Measurements from ENCODE around the gene CYTL1. TPM values are rescaled to one million over a fixed set of nuclear protein-coding genes. Genes with fewer than 3 reads are reported as not detected.

Gene CYTL1
- total RNA-seq, 1 experiment from 2014 or later = not detected

- H3K36me3 ChIP-seq (ENCODE audit: low read depth, low read length) = no peaks in the 10 kb centered on the region
- intact Hi-C loops (cut with micrococcal nuclease) = no loop called here
- BruUV-seq (replicated peaks) = no TSS peak
Measured at GRCh38 chr4:5018603-5019002, 655 bp downstream of the CYTL1 start.

GRCh38 chr4:5018096-5018495 is 1.2 kb downstream of the CYTL1 start:
- TF ChIP-seq EZH2phosphoT487 (IDR thresholded peaks at IDR 0.05; ENCODE audit: borderline replicate concordance, low read length) (no peak), EZH2 (IDR thresholded peaks at IDR 0.05; ENCODE audit: low read length, unreplicated experiment) (no peak), CTCF (conservative IDR thresholded peaks at IDR 0.05; ENCODE audit: low read depth, low read length) (peak; percentile 48)
- Histone ChIP-seq H2AFZ (ENCODE audit: low read length) (no peak overlapping the region; the same call in 1 of the 2 replicates), H3K4me3 (ENCODE audit: low read length) (no peak overlapping the region; the same call in 1 of the 2 replicates), H3K9me2 (replicated peaks; ENCODE audit: low read length) (no peaks in the 10 kb centered on the region), H4K20me1 (ENCODE audit: low read length) (no peaks in the 10 kb centered on the region), H3K36me3 (ENCODE audit: low read depth, low read length) (no peaks in the 10 kb centered on the region), H3K27ac (ENCODE audit: low read length) (no peak overlapping the region), H3K9me3 (ENCODE audit: low read length) (no peaks in the 10 kb centered on the region), H3F3A (ENCODE audit: low read length, unreplicated experiment) (no peaks in the 10 kb centered on the region), H3K27me3 (ENCODE audit: low read length) (peaks cover 33% of the 10 kb centered on the region), H3K4me1 (ENCODE audit: insufficient read depth, low read length) (0 out of 2 replicates have a peak, but pooled peaks cover 10% of the 10 kb centered on the region), H3K4me2 (ENCODE audit: low read length) (peak overlapping the region; percentile 53), H3K9ac (ENCODE audit: low read length) (no peak overlapping the region), H3K79me2 (ENCODE audit: low read length) (no peaks in the 10 kb centered on the region)
- intact Hi-C loops (cut with micrococcal nuclease) = no loop called here
- CTCF ChIA-PET = interaction anchor here (0.5 to 0.6 kb wide), 2 partner anchors 26 to 115 kb away, joined by 3 to 4 read pairs; no protein-coding TSS in a partner anchor
- DNase-seq (peak; percentile 36), ATAC-seq (peak; percentile 46)
- POLR2A ChIA-PET (ENCODE audit: unreplicated experiment) = no interaction called here
- no TSS peak for BruUV-seq (replicated peaks)

More at GRCh38 chr4:5018603-5019002, 655 bp downstream of the CYTL1 start:
- TF ChIP-seq EZH2phosphoT487 (IDR thresholded peaks at IDR 0.05; ENCODE audit: borderline replicate concordance, low read length) = no peak
- TF ChIP-seq EZH2 (IDR thresholded peaks at IDR 0.05; ENCODE audit: low read length, unreplicated experiment) = no peak
- TF ChIP-seq CTCF (conservative IDR thresholded peaks at IDR 0.05; ENCODE audit: low read depth, low read length) = no peak
- Histone ChIP-seq H3F3A (ENCODE audit: low read length, unreplicated experiment) (no peaks in the 10 kb centered on the region), H3K4me2 (ENCODE audit: low read length) (peak overlapping the region; percentile 53; the same call in 1 of the 2 replicates), H3K4me1 (ENCODE audit: insufficient read depth, low read length) (0 out of 2 replicates have a peak, but pooled peaks cover 10% of the 10 kb centered on the region), H3K4me3 (ENCODE audit: low read length) (no peak overlapping the region), H2AFZ (ENCODE audit: low read length) (no peak overlapping the region), H4K20me1 (ENCODE audit: low read length) (no peaks in the 10 kb centered on the region), H3K9me2 (replicated peaks; ENCODE audit: low read length) (no peaks in the 10 kb centered on the region), H3K27me3 (ENCODE audit: low read length) (peaks cover 34% of the 10 kb centered on the region), H3K27ac (ENCODE audit: low read length) (no peak overlapping the region), H3K9me3 (ENCODE audit: low read length) (no peaks in the 10 kb centered on the region), H3K79me2 (ENCODE audit: low read length) (no peaks in the 10 kb centered on the region), H3K9ac (ENCODE audit: low read length) (no peak overlapping the region)
- POLR2A ChIA-PET (ENCODE audit: unreplicated experiment) = no interaction called here
- DNase-seq (no peak), ATAC-seq (no peak)
- CTCF ChIA-PET = interaction anchor here (0.5 kb wide), 1 partner anchor 114 kb away, joined by 3 read pairs; no protein-coding TSS in a partner anchor

- ChIA-PET POLR2A (ENCODE audit: unreplicated experiment) (no interaction called here), CTCF (no interaction called here)
- Histone ChIP-seq H2AFZ (ENCODE audit: low read length) (no peak overlapping the region), H3K79me2 (ENCODE audit: low read length) (no peaks in the 10 kb centered on the region), H3K4me2 (ENCODE audit: low read length) (no peak overlapping the region), H3K36me3 (ENCODE audit: low read depth, low read length) (no peaks in the 10 kb centered on the region), H3F3A (ENCODE audit: low read length, unreplicated experiment) (no peaks in the 10 kb centered on the region), H3K4me1 (ENCODE audit: insufficient read depth, low read length) (0 out of 2 replicates have a peak, but pooled peaks cover 10% of the 10 kb centered on the region), H3K27me3 (ENCODE audit: low read length) (peaks cover 54% of the 10 kb centered on the region), H3K9me3 (ENCODE audit: low read length) (no peaks in the 10 kb centered on the region), H4K20me1 (ENCODE audit: low read length) (no peaks in the 10 kb centered on the region), H3K4me3 (ENCODE audit: low read length) (no peak overlapping the region), H3K9me2 (replicated peaks; ENCODE audit: low read length) (no peaks in the 10 kb centered on the region), H3K27ac (ENCODE audit: low read length) (no peak overlapping the region), H3K9ac (ENCODE audit: low read length) (no peak overlapping the region)
- ATAC-seq (no peak), DNase-seq (no peak)
- TF ChIP-seq EZH2 (IDR thresholded peaks at IDR 0.05; ENCODE audit: low read length, unreplicated experiment) (no peak), EZH2phosphoT487 (IDR thresholded peaks at IDR 0.05; ENCODE audit: borderline replicate concordance, low read length) (no peak), CTCF (conservative IDR thresholded peaks at IDR 0.05; ENCODE audit: low read depth, low read length) (no peak)
- BruUV-seq (replicated peaks) = no TSS peak
- intact Hi-C loops (cut with micrococcal nuclease) = no loop called here
Measured at GRCh38 chr4:5014007-5014682, 5.1 kb downstream of the CYTL1 start.

All from PC-3 (cell line).